Parathyroid adenoma (tissue), 2 donors: Measurements from ENCODE around the gene DNAJC16.
A peak's percentile ranks its signal among the peaks of the same experiment; 100 is the strongest.

Experiments used
- H2AFZ ChIP-seq: fragments of 300-600 bp; sonication (generic); one replicate; pipeline ENCODE4 v1.7.0; 2017; ENCODE audit warnings: antibody characterized with exemption, mild to moderate bottlenecking
- H3K27ac ChIP-seq: fragments of 300-600 bp; sonication (generic); one replicate; pipeline ENCODE4 v1.7.0; 2017
- H3K27me3 ChIP-seq: fragments of 300-600 bp; sonication (generic); one replicate; pipeline ENCODE4 v1.7.0; 2017; ENCODE audit warnings: low read length; ENCODE audit not compliant: control insufficient read depth, insufficient read depth
- H3K36me3 ChIP-seq: fragments of 300-600 bp; sonication (generic); one replicate; pipeline ENCODE4 v1.7.0; 2017; ENCODE audit warnings: low read length; ENCODE audit not compliant: control insufficient read depth, insufficient read depth
- H3K4me1 ChIP-seq: fragments of 300-600 bp; sonication (generic); one replicate; pipeline ENCODE4 v1.7.0; 2017; ENCODE audit warnings: control low read depth
- H3K4me2 ChIP-seq: fragments of 300-600 bp; sonication (generic); one replicate; pipeline ENCODE4 v1.7.0; 2017; ENCODE audit warnings: low read length
- H3K4me3 ChIP-seq: fragments of 300-600 bp; sonication (generic); one replicate; pipeline ENCODE4 v1.7.0; 2017; ENCODE audit warnings: low read depth, low read length
- H3K79me2 ChIP-seq: fragments of 300-600 bp; sonication (generic); one replicate; pipeline ENCODE4 v1.7.0; 2017; ENCODE audit warnings: control low read depth
- H3K9ac ChIP-seq: fragments of 300-600 bp; sonication (generic); one replicate; pipeline ENCODE4 v1.7.0; 2017; ENCODE audit warnings: mild to moderate bottlenecking
- H3K9me3 ChIP-seq: fragments of 300-600 bp; sonication (generic); one replicate; pipeline ENCODE4 v1.7.0; 2017; ENCODE audit warnings: low read length; ENCODE audit not compliant: control insufficient read depth
- CTCF ChIP-seq: fragments of 300-600 bp; sonication (generic); IDR thresholded peaks from one replicate; pipeline ENCODE4 v1.7.0; 2017; ENCODE audit warnings: antibody characterized with exemption, mild to moderate bottlenecking
- donor health status: primary hyperparathyroidism.

DNAJC16 gene

GRCh38 chr1:15525050-15526020 lies 1.3 kb upstream of the DNAJC16 start:
- peak overlapping the region; percentile 95 for H3K4me2 ChIP-seq
- peak overlapping the region; percentile 58 for H2AFZ ChIP-seq
- TF ChIP-seq CTCF = no peak
- H3K4me1 ChIP-seq = peaks cover 3% of the 10 kb centered on the region
- peak overlapping the region; percentile 87 for H3K27ac ChIP-seq
- no peak overlapping the region for H3K9ac ChIP-seq
- no peaks in the 10 kb centered on the region for H3K9me3 ChIP-seq
- peak overlapping the region; percentile 92 for H3K4me3 ChIP-seq
- no peaks in the 10 kb centered on the region for H3K27me3 ChIP-seq
- H3K36me3 ChIP-seq = no peaks in the 10 kb centered on the region
- H3K79me2 ChIP-seq = peaks cover 6% of the 10 kb centered on the region

DNA sequence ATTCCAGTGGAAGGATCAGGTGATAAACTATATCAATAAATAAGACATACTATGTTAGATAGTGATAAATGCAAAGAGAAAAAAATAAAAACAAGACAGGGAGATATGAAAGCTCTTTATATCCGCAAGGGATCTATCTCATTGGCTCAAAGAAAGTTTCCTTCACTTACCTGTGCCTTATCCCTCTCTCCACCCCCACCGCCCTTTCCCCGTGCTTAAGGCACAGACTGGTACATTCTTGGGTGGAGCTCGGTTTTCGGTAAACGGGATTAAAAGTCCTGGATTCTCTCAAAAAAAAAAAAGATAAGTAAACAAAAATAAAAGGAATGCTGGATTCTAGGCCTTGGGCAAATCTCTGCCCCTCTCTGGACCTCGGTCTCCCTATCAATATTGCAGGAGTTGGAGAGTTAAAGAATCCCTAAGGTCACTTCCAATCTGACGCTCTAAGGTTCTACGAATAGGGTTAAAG lies 593 bp upstream of the DNAJC16 start:
- Histone ChIP-seq H3K9ac (no peak overlapping the region), H3K27me3 (no peaks in the 10 kb centered on the region), H2AFZ (peak overlapping the region; percentile 58), H3K4me2 (peak overlapping the region; percentile 95), H3K4me1 (peaks cover 3% of the 10 kb centered on the region), H3K4me3 (peak overlapping the region; percentile 92), H3K27ac (peak overlapping the region; percentile 87), H3K9me3 (no peaks in the 10 kb centered on the region), H3K36me3 (no peaks in the 10 kb centered on the region), H3K79me2 (peaks cover 8% of the 10 kb centered on the region)
- TF ChIP-seq CTCF = no peak

- Histone ChIP-seq H3K79me2 (peaks cover 5% of the 10 kb centered on the region), H3K4me2 (no peak overlapping the region), H3K4me3 (no peak overlapping the region), H2AFZ (no peak overlapping the region), H3K9ac (no peak overlapping the region), H3K27me3 (no peaks in the 10 kb centered on the region), H3K4me1 (no peaks in the 10 kb centered on the region), H3K9me3 (no peaks in the 10 kb centered on the region), H3K27ac (no peak overlapping the region), H3K36me3 (no peaks in the 10 kb centered on the region)
- TF ChIP-seq CTCF = no peak
Observed at GRCh38 chr1:15531003-15531402, 4.4 kb downstream of the DNAJC16 start.

DNA sequence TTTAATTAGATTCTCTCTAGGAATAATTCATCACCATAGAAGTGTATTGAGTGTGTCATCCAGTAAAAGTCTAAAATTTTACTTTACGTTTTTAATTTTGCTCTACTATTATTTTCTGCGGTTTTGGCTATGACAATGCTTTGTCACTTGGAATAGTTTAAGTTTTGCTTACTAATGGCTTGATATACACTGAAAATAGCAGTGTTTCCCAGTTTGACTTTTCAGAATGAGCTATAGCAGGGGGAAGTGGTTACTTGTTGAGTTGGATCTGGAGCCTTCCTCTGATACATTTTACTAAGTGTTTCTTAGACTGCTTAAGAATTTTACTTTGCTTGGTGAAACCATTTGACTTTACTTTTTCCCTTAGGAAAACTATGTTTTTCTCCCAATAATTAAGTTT lies 5.0 kb downstream of the DNAJC16 start:
- Histone ChIP-seq H3K27me3 (no peaks in the 10 kb centered on the region), H3K79me2 (peaks cover 5% of the 10 kb centered on the region), H3K27ac (no peak overlapping the region), H3K4me2 (no peak overlapping the region), H3K4me1 (no peaks in the 10 kb centered on the region), H3K36me3 (no peaks in the 10 kb centered on the region), H3K4me3 (no peak overlapping the region), H3K9ac (no peak overlapping the region), H3K9me3 (no peaks in the 10 kb centered on the region), H2AFZ (no peak overlapping the region)
- no peak for TF ChIP-seq CTCF
